ENCODE measurements around the gene GDI1.
A peak's percentile ranks its signal among the peaks of the same experiment; 100 is the strongest.

The GDI1 gene

GRCh38 chrX:154484255-154485149 lies 47.5 kb downstream of the GDI1 start:
- no peak for DNase-seq

GRCh38 chrX:154485150-154486051 lies 48.4 kb downstream of the GDI1 start:
- no peak for DNase-seq

GRCh38 chrX:154486052-154486395 lies 49.1 kb downstream of the GDI1 start:
- no peak for DNase-seq

- peak; percentile 21 for DNase-seq
These were observed 49.6 kb downstream of the GDI1 start, which contains the start of gene UBL4A for GRCh38 chrX:154486396-154487207. UBL4A (minus strand) TSS chrX:154486615; CDS start chrX:154486584, 31 bp downstream.

GRCh38 chrX:154487518-154488290 lies 50.8 kb downstream of the GDI1 start:
- no peak for DNase-seq

- DNase-seq, result no peak
These were observed 51.6 kb downstream of the GDI1 start for GRCh38 chrX:154488336-154489075.

GRCh38 chrX:154489182-154489581 lies 52.2 kb downstream of the GDI1 start:
- no peak for DNase-seq

- peak; percentile 7 for DNase-seq
These were observed 53.1 kb downstream of the GDI1 start for GRCh38 chrX:154490021-154490413.

GRCh38 chrX:154490414-154491083 lies 53.6 kb downstream of the GDI1 start, which contains the start of gene SLC10A3:
SLC10A3 (minus strand) TSS chrX:154490629; CDS start chrX:154488940, 1,689 bp downstream.
- DNase-seq, result peak; percentile 66
